Effector memory CD4-positive, alpha-beta T cell (primary cell): ENCODE measurements around the gene NGLY1.

ENCODE experiments used
- DNase-seq, 3 donors: peaks; one replicate each; pipeline ENCODE4 v3.0.0-alpha.2; 2020
- H3K27ac ChIP-seq: 2 replicates; pipeline ENCODE4 v1.7.0; 2013; ENCODE audit warnings: mild to moderate bottlenecking, low read length, moderate library complexity; ENCODE audit not compliant: insufficient read depth, poor library complexity, severe bottlenecking
- H3K27me3 ChIP-seq: replicated peaks from 2 replicates; pipeline ENCODE4 v1.7.0; 2013; ENCODE audit warnings: mild to moderate bottlenecking, low read length; ENCODE audit not compliant: insufficient read depth, control insufficient read depth, poor library complexity, severe bottlenecking
- H3K36me3 ChIP-seq: 2 replicates; pipeline ENCODE4 v1.7.0; 2013; ENCODE audit warnings: mild to moderate bottlenecking, low read length, moderate library complexity; ENCODE audit not compliant: control insufficient read depth, insufficient read depth
- H3K4me1 ChIP-seq: 2 replicates; pipeline ENCODE4 v1.7.0; 2013; ENCODE audit warnings: low read length, mild to moderate bottlenecking; ENCODE audit not compliant: control insufficient read depth, insufficient read depth, poor library complexity, severe bottlenecking
- H3K4me3 ChIP-seq: 2 replicates; pipeline ENCODE4 v1.7.0; 2013; ENCODE audit warnings: low read length, low read depth, mild to moderate bottlenecking; ENCODE audit not compliant: insufficient read depth, poor library complexity, severe bottlenecking
- H3K9me3 ChIP-seq: 2 replicates; pipeline ENCODE4 v1.7.0; 2013; ENCODE audit warnings: mild to moderate bottlenecking, low read length, moderate library complexity; ENCODE audit not compliant: control insufficient read depth
- total RNA-seq, 3 donors: gene quantifications; one replicate each; lab custom pipeline; 2026; lab: John Stamatoyannopoulos, UW

Gene NGLY1, protein sequence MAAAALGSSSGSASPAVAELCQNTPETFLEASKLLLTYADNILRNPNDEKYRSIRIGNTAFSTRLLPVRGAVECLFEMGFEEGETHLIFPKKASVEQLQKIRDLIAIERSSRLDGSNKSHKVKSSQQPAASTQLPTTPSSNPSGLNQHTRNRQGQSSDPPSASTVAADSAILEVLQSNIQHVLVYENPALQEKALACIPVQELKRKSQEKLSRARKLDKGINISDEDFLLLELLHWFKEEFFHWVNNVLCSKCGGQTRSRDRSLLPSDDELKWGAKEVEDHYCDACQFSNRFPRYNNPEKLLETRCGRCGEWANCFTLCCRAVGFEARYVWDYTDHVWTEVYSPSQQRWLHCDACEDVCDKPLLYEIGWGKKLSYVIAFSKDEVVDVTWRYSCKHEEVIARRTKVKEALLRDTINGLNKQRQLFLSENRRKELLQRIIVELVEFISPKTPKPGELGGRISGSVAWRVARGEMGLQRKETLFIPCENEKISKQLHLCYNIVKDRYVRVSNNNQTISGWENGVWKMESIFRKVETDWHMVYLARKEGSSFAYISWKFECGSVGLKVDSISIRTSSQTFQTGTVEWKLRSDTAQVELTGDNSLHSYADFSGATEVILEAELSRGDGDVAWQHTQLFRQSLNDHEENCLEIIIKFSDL
- 55.2 to 61.0 (median 55.8) reads per million in 3 donors for total RNA-seq

DNA sequence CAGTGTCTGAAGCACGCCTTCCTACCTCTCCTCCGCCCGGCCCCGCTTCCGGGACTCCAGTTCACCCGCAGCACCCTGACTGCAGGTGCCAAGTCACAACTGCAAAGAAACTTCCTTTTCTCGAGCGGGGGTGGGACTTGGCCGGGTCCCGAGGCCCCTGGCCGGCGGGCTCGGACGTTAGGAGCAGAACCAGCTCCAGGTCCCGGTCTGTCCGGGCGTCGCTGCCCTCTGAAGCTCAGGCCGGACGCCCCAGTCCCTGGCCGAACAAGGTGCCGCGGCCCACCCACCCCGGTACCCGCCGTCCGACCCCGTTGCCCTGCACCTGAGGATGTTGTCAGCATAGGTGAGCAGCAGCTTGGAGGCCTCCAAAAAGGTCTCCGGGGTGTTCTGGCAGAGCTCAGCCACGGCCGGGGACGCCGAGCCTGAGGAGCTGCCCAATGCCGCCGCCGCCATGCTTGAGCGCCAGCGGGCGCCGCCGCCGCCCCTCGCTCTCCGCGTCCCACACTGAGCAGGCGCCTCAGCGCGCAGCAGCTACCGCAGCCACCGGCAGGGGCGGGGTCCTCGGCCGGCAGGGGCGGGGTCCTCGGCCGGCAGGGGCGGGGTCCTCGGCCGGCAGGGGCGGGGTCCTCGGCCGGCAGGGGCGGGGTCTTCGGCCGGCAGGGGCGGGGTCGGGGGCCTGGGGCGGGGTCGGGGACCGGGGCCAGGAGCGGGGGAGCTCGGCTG, at the start of gene NGLY1:
Gene NGLY1 (minus strand): TSS at position 506 of the 723 bp plus-strand sequence. CDS start 53 bp downstream, at position 453.
- Histone ChIP-seq H3K4me1 (peaks cover 21% of the 10 kb centered on the region), H3K9me3 (no peaks in the 10 kb centered on the region)

DNA sequence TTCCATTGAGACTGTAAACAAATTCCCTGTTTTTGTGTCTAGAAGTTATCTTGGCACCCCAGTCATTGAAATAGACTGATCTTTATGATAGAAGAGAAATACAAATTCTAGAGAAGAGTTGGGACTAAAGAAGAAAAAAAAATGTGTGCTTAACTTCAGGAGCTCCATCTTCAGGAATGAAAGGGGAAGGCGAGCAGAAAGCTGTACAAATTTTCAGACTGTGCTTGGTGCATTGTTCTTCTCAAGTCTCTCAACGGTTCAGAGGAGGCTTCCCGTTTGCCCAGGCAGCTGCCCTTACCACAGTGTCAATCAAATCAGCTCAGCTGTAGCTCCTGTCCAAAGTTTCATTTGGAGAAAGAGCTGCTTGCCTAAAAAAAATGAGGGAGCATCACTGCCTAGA, 48.3 kb upstream of the NGLY1 start:
- Histone ChIP-seq H3K4me3 (no peak overlapping the region), H3K27ac (no peak overlapping the region), H3K27me3 (no peaks in the 10 kb centered on the region), H3K9me3 (no peaks in the 10 kb centered on the region), H3K4me1 (no peaks in the 10 kb centered on the region), H3K36me3 (no peaks in the 10 kb centered on the region)
- DNase-seq: no peak

More for the DNA sequence above, at the start of gene NGLY1:
- peak; percentile 75 to 78 (median 76) for DNase-seq
- Histone ChIP-seq H3K27me3 (no peaks in the 10 kb centered on the region), H3K27ac (peak within 1 kb of the TSS; percentile 78), H3K4me3 (peak within 1 kb of the TSS; percentile 85), H3K36me3 (peaks cover 3% of the 10 kb centered on the region)

DNA sequence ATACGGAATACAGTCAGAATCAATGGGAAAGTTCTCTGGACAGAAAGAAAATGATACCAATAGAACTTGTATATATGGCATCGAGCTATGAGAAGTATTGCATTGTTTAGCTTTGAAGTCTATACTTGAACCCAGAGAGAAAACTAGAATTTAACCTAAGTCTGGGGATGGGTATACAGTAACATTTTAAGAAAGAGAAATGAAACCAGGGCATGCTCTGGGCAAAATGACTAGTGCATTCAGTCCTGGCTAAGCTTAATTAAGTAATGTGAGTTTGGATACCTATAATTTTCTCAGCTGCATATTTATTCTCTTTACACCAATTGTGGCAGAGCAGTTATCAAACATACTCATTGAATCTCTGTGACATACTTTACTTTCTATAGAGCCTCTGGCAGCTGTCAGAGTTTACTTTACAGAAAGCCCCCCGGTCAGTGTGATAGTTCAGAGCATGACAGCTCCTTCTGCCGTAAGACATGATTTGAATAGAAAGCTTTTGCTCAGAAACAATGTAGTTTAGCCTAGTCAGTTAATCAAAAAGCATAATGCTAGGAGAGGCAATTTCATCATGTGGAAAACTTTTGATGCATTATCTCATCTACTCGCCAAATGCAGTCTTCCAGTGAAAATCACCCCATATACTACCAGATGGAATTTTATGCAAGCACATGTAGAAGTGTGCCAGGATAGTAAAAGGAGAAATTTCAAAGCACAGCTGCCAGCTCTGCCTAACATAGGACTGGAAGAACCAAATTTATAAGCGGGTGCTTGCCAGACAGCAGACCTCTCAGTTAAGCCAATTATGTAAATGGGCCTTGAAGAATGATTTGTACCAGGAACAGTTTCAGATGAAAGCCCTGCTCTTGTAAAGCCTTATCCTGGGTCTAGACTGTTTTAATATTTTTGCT, 47.4 kb upstream of the NGLY1 start:
- Histone ChIP-seq H3K9me3 (no peaks in the 10 kb centered on the region), H3K36me3 (no peaks in the 10 kb centered on the region), H3K27me3 (no peaks in the 10 kb centered on the region), H3K27ac (no peak overlapping the region), H3K4me3 (no peak overlapping the region), H3K4me1 (no peaks in the 10 kb centered on the region)
- no peak for DNase-seq

DNA sequence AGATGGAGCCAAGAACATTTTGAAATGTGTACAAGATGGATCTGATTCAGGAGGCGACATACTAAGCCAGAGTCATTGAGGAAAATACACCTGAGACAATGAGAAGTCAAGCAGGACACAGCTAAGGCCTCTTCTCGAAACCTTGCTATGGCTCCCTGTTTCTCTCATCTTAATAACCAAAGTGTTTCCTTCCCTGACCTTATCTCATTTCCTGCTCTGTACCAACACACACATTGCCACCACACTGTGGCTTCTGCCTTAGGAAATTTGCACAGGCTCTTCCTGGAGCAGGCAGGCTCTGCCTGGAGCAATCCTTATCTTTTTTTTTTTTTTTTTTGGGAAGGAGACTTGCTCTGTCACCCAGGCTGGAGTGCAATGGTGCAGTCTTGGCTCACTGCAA, 43.3 kb upstream of the NGLY1 start:
- Histone ChIP-seq H3K36me3 (no peaks in the 10 kb centered on the region), H3K9me3 (no peaks in the 10 kb centered on the region), H3K27ac (no peak overlapping the region), H3K27me3 (no peaks in the 10 kb centered on the region), H3K4me3 (no peak overlapping the region), H3K4me1 (no peaks in the 10 kb centered on the region)
- DNase-seq: no peak

DNA sequence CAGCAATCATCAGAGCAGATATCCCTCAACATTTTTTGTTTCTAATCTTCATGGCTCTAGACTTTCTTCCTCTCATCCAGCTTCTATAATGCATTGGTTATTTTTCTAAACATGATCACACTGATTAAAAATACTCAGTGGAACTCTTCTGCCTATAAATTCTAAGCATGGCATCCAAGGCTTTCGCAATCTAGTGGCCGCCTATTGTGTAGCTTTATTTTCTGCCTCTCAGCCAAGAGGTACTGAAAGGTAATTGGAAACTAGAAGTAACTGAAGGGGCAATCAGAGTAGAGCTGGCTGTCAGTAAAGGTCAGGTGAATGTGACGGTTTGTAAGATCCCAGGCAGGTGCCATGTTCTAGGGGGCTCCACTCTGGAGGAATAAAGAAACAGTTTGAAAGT, 40.1 kb upstream of the NGLY1 start:
- no peak for DNase-seq
- Histone ChIP-seq H3K27ac (no peak overlapping the region), H3K27me3 (no peaks in the 10 kb centered on the region), H3K4me3 (no peak overlapping the region), H3K4me1 (no peaks in the 10 kb centered on the region), H3K9me3 (no peaks in the 10 kb centered on the region), H3K36me3 (no peaks in the 10 kb centered on the region)

DNA sequence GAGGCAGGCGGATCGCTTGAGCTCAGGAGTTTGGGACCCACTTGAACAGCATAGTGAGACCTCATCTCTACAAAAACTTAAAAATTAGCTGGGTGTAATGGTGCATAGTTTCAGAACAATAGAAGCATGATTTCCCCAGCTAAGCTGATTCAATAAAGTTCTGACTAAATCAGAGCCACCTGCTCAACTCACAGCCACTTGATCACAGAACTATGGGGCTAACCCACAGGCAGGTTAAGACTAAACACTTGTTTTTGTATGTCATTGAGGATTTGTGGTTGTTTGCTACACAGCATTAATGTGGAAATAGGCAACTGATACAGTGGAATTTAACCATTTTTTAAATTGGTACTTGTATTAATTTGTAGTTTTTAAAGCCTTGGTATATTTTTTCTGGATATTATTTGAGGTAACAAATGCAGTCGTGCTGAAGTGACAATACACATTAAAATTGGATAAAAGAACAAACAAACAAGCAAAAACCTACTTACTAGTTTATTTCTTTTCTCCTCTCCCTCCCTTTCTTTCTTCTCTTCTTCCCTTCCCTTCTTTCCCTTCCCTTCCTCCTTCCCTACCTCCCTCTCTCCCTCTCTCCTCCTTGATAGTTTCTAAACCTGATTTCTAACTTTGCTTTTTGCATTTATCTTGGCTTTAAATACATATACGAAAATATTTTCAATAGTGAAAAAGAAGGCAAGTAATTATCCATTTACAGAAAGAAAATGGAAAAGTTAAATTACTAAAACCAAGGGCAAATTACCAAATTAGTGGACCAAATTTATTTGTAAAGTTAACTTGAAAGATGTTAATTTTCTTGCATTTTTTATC, 38.7 kb upstream of the NGLY1 start:
- Histone ChIP-seq H3K27ac (no peak overlapping the region), H3K27me3 (no peaks in the 10 kb centered on the region), H3K36me3 (no peaks in the 10 kb centered on the region), H3K4me1 (no peaks in the 10 kb centered on the region), H3K4me3 (no peak overlapping the region), H3K9me3 (no peaks in the 10 kb centered on the region)
- no peak for DNase-seq

DNA sequence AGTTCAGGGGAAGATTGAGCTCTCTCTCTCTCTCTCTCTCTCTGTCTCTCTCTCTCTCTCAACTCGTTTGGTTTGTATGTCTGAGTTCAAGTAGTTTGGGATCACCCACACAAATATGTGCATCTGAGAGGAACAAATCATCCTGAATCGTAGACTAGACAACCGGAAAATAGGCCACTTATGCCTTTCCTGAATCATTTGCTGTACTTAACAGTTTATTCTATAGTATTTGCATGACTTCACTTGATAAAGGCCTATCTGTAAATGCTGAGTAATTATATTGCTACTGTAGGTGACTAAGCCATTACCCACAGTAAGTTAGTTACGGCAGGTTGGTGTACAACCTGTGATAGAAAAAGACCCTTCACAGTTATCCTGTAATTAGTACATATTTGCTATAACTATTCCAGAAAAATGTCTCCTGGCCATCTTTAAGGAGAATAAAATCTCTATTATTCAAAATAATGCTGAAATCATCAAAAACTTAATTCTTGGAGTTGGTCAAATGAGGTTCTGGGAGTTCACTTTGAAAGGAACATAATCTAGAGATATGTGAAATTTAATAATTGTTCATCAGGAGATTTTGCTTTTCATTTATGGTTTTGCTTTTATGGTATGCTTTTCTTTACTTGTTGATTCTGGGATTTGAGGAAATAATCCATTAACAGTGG, 37.7 kb upstream of the NGLY1 start:
- Histone ChIP-seq H3K4me3 (no peak overlapping the region), H3K36me3 (no peaks in the 10 kb centered on the region), H3K9me3 (no peaks in the 10 kb centered on the region), H3K4me1 (no peaks in the 10 kb centered on the region), H3K27ac (no peak overlapping the region), H3K27me3 (no peaks in the 10 kb centered on the region)
- no peak for DNase-seq

DNA sequence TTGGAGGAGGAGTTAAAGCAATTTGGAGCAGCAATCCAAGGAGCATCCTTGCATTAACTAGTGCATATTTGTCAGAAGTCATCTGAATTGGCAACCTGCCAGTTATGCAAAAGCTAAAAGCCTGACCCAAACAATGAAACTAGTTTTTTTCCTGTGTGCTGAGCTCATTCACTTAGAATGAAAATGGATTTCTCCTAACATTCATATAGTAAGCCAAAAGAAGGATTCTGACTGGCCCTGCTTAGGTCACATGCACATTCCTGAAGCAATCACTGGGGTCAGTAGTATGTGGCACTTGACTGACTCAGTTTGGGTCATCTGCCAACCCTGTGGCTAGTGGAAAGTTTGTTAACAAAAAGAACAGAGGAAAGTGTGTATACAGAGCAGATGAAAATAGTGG, 37.1 kb upstream of the NGLY1 start:
- no peak overlapping the region for H3K27ac ChIP-seq
- no peaks in the 10 kb centered on the region for H3K9me3 ChIP-seq
- no peaks in the 10 kb centered on the region for H3K27me3 ChIP-seq
- H3K36me3 ChIP-seq: no peaks in the 10 kb centered on the region
- no peak for DNase-seq
- no peak overlapping the region for H3K4me3 ChIP-seq
- H3K4me1 ChIP-seq: no peaks in the 10 kb centered on the region
